GM19023 (cell line): ENCODE data around the gene STK32C.
"Not testable (repeated sequence)": the region's sequence is repeated elsewhere in the genome, so short reads cannot be mapped to it uniquely, and the experiment has no call there.

Source experiments
- ATAC-seq: cut with Tn5 transposase; IDR thresholded peaks from one replicate; pipeline ENCODE4 v1.9.1; 2021; ENCODE audit warnings: mild to moderate bottlenecking, moderate library complexity; ENCODE audit not compliant: unreplicated experiment

Gene STK32C

GRCh38 chr10:132220996-132221395 lies 86.8 kb downstream of the STK32C start:
- ATAC-seq = not testable (repeated sequence)

- no peak for ATAC-seq
These were observed 87.7 kb downstream of the STK32C start for GRCh38 chr10:132220061-132220460.

- no peak for ATAC-seq
These were observed 88.3 kb downstream of the STK32C start for GRCh38 chr10:132219486-132219885.

GRCh38 chr10:132216441-132216840 lies 91.3 kb downstream of the STK32C start:
- ATAC-seq = not testable (repeated sequence)

- ATAC-seq = no peak
These were observed 93.8 kb downstream of the STK32C start for GRCh38 chr10:132213917-132214316.

- ATAC-seq = no peak
These were observed 94.9 kb downstream of the STK32C start for GRCh38 chr10:132212816-132213215.

- no peak for ATAC-seq
These were observed 96.5 kb downstream of the STK32C start for GRCh38 chr10:132211246-132211645.

- ATAC-seq = no peak
These were observed 97.0 kb downstream of the STK32C start for GRCh38 chr10:132210766-132211165.

GRCh38 chr10:132209978-132210530 lies 97.7 kb downstream of the STK32C start:
- ATAC-seq = no peak

- ATAC-seq = no peak
These were observed 98.6 kb downstream of the STK32C start for GRCh38 chr10:132209130-132209529.

- ATAC-seq = no peak
These were observed 99.2 kb downstream of the STK32C start for GRCh38 chr10:132208462-132209050.

GRCh38 chr10:132207536-132208461 lies 100.0 kb downstream of the STK32C start:
- no peak for ATAC-seq

GRCh38 chr10:132206806-132207535 lies 100.8 kb downstream of the STK32C start:
- no peak for ATAC-seq

- ATAC-seq = no peak
These were observed 101.4 kb downstream of the STK32C start for GRCh38 chr10:132206377-132206745.

- ATAC-seq = no peak
These were observed 101.9 kb downstream of the STK32C start for GRCh38 chr10:132205650-132206376.

GRCh38 chr10:132204781-132205473 lies 102.8 kb downstream of the STK32C start:
- ATAC-seq = no peak

GRCh38 chr10:132204078-132204780 lies 103.5 kb downstream of the STK32C start:
- no peak for ATAC-seq

- ATAC-seq = no peak
These were observed 104.3 kb downstream of the STK32C start for GRCh38 chr10:132203256-132204077.
